HuH-7.5 (cell line): ENCODE results near the gene AFDN.
A peak's percentile ranks its signal among the peaks of the same experiment; 100 is the strongest.

ENCODE experiments used
- DNase-seq: peaks from one replicate; pipeline ENCODE4 v3.0.0; 2011; ENCODE audit warnings: low spot score

The AFDN gene

GRCh38 chr6:167826896-167827582, at the start of gene AFDN:
Gene AFDN, plus strand, starts transcription at chr6:167826911. Its CDS starts 222 bp downstream, at chr6:167827133.
- DNase-seq, result peak; percentile 63

- no peak for DNase-seq
These were observed 48.1 kb upstream of the AFDN start for GRCh38 chr6:167778497-167779128.

GRCh38 chr6:167779129-167779992, 47.4 kb upstream of the AFDN start:
- no peak for DNase-seq

- DNase-seq, result no peak
These were observed 46.6 kb upstream of the AFDN start for GRCh38 chr6:167779993-167780655.

GRCh38 chr6:167781066-167781767, 45.5 kb upstream of the AFDN start:
- DNase-seq, result no peak

GRCh38 chr6:167781868-167782267, 44.8 kb upstream of the AFDN start:
- DNase-seq, result no peak

- no peak for DNase-seq
These were observed 43.8 kb upstream of the AFDN start for GRCh38 chr6:167782698-167783517.

- DNase-seq, result no peak
These were observed 39.6 kb upstream of the AFDN start for GRCh38 chr6:167786853-167787675.

- no peak for DNase-seq
These were observed 38.7 kb upstream of the AFDN start for GRCh38 chr6:167787896-167788562.

GRCh38 chr6:167788563-167788903, 38.2 kb upstream of the AFDN start:
- DNase-seq, result no peak

- DNase-seq, result peak; percentile 38
These were observed 37.4 kb upstream of the AFDN start for GRCh38 chr6:167789358-167789757.

- no peak for DNase-seq
These were observed 35.5 kb upstream of the AFDN start for GRCh38 chr6:167791091-167791779.

- DNase-seq, result no peak
These were observed 34.8 kb upstream of the AFDN start for GRCh38 chr6:167791780-167792478.

GRCh38 chr6:167793421-167793820, 33.3 kb upstream of the AFDN start:
- no peak for DNase-seq

- DNase-seq, result no peak
These were observed 32.3 kb upstream of the AFDN start for GRCh38 chr6:167794161-167795157.

GRCh38 chr6:167795321-167795811, 31.3 kb upstream of the AFDN start:
- no peak for DNase-seq

- no peak for DNase-seq
These were observed 30.9 kb upstream of the AFDN start for GRCh38 chr6:167795874-167796191.
